PC-9 (cell line): ENCODE results near the gene PTTG1IP. TPM values are rescaled to one million over a fixed set of nuclear protein-coding genes. Genes with fewer than 3 reads are reported as not detected.

Source experiments
- BruUV-seq: library from RNA; stranded (reverse); fragments of 400-500 nt; replicated peaks from 2 replicates; lab custom pipeline; 2021; lab: Mats Ljungman, UMichigan
- CTCF ChIA-PET: fragments of 300-600 bp; sonication (Branson Sonifier 250); formaldehyde crosslinking; loops from one replicate; lab custom pipeline; 2022; ENCODE audit warnings: antibody characterized with exemption; lab: Charles Lee
- POLR2A ChIA-PET: fragments of 300-600 bp; sonication (Branson Sonifier 250); formaldehyde crosslinking; loops from one replicate; lab custom pipeline; 2022; ENCODE audit warnings: antibody characterized with exemption; ENCODE audit not compliant: unreplicated experiment; lab: Charles Lee
- DNase-seq, 2 experiments: peaks; one replicate each; pipeline versions ENCODE4 v3.0.0 to v3.0.0-alpha.2; 2015 to 2022; ENCODE audit warnings: mixed read lengths in 1 of 2
- H2AFZ ChIP-seq: fragments of 200-600 bp; sonication (generic); 2 replicates; pipeline ENCODE4 v1.8.1; 2017; ENCODE audit warnings: antibody characterized with exemption
- H3F3A ChIP-seq: fragments of 200-600 bp; sonication (generic); 2 replicates; pipeline ENCODE4 v1.8.1; 2017; ENCODE audit warnings: antibody characterized with exemption, mild to moderate bottlenecking, low read depth; ENCODE audit not compliant: insufficient read depth
- H3K27ac ChIP-seq: fragments of 200-600 bp; sonication (generic); 2 replicates; pipeline ENCODE4 v1.6.1; 2016; ENCODE audit warnings: mixed run types
- H3K27me3 ChIP-seq: fragments of 200-600 bp; sonication (generic); 2 replicates; pipeline ENCODE4 v1.6.1; 2016; ENCODE audit warnings: low read depth, mixed run types; ENCODE audit not compliant: insufficient read depth
- H3K36me3 ChIP-seq: fragments of 200-600 bp; sonication (generic); 2 replicates; pipeline ENCODE4 v1.6.1; 2016; ENCODE audit warnings: low read depth, mixed run types
- H3K4me1 ChIP-seq: fragments of 200-600 bp; sonication (generic); replicated peaks from 2 replicates; pipeline ENCODE4 v1.6.1; 2016; ENCODE audit warnings: mixed run types; ENCODE audit not compliant: insufficient read depth
- H3K4me2 ChIP-seq: fragments of 200-600 bp; sonication (generic); 2 replicates; pipeline ENCODE4 v1.6.1; 2017; ENCODE audit warnings: mixed run types
- H3K4me3 ChIP-seq: fragments of 200-600 bp; sonication (generic); 2 replicates; pipeline ENCODE4 v1.6.1; 2016; ENCODE audit warnings: mixed run types
- H3K79me2 ChIP-seq: fragments of 200-600 bp; sonication (generic); 2 replicates; pipeline ENCODE4 v1.6.1; 2017; ENCODE audit warnings: low read depth, mixed run types
- H3K9me2 ChIP-seq: fragments of 200-600 bp; sonication (generic); 2 replicates; pipeline ENCODE4 v1.8.1; 2017; ENCODE audit warnings: mild to moderate bottlenecking; ENCODE audit not compliant: insufficient read depth
- H3K9me3 ChIP-seq: fragments of 200-600 bp; sonication (generic); 2 replicates; pipeline ENCODE4 v1.8.1; 2016; ENCODE audit warnings: low read depth; ENCODE audit not compliant: insufficient read depth
- H4K20me1 ChIP-seq: fragments of 200-600 bp; sonication (generic); 2 replicates; pipeline ENCODE4 v1.8.1; 2017; ENCODE audit not compliant: insufficient read depth
- CTCF ChIP-seq: fragments of 200-600 bp; sonication (generic); conservative IDR thresholded peaks from 2 replicates; pipeline ENCODE4 v1.6.1; 2017; ENCODE audit warnings: mixed run types, antibody characterized with exemption, mild to moderate bottlenecking, moderate library complexity
- EZH2 ChIP-seq: fragments of 200-600 bp; sonication (generic); IDR thresholded peaks from 2 replicates; pipeline ENCODE4 v1.8.0; 2017; ENCODE audit warnings: antibody characterized with exemption, low read depth
- intact Hi-C: fragments of 100-400 bp; cut with micrococcal nuclease; formaldehyde crosslinking; loops from one replicate; pipeline ENCODE4 v1.10.0; 2022; ENCODE audit not compliant: unreplicated experiment
- total RNA-seq: library from RNA; stranded (reverse); gene quantifications from 2 replicates; pipeline ENCODE4 v1.2.3, GENCODE V29; 2021

PTTG1IP gene
- total RNA-seq, 1 experiment from 2014 or later, result 174 TPM

GRCh38 chr21:44896561-44897286 is 23.2 kb upstream of the PTTG1IP start:
- Histone ChIP-seq H3K9me3 (no peaks in the 10 kb centered on the region), H3K4me2 (no peak overlapping the region), H3K27ac (no peak overlapping the region), H3K27me3 (no peaks in the 10 kb centered on the region), H3K4me3 (no peak overlapping the region), H2AFZ (no peak overlapping the region), H3K79me2 (no peaks in the 10 kb centered on the region), H4K20me1 (no peaks in the 10 kb centered on the region), H3K36me3 (no peaks in the 10 kb centered on the region), H3F3A (peaks cover 5% of the 10 kb centered on the region), H3K9me2 (no peaks in the 10 kb centered on the region), H3K4me1 (no peaks in the 10 kb centered on the region)
- ChIA-PET CTCF (no interaction called here), POLR2A (no interaction called here)
- no peak for DNase-seq
- intact Hi-C loops, result no loop called here
- TF ChIP-seq CTCF (no peak), EZH2 (no peak)
- BruUV-seq, result no TSS peak

DNA sequence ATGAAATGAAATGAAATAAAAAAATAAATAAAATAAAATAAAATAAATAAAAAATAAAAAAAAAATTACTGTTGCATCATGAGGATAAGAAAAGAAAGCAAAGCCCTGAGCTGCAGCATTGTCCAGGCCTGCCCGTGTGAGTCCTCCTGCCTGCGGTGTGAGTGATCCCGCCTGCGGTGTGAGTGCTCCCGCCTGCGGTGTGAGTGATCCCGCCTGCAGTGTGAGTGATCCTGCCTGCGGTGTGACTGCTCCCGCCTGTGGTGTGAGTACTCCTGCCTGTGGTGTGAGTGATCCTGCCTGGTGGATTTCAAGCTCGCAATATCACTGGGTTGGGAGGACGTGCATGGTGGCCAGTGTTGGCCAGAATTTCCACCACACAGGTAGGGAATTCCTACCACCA is 22.4 kb upstream of the PTTG1IP start:
- intact Hi-C loops, result no loop called here
- Histone ChIP-seq H3K9me2 (no peaks in the 10 kb centered on the region), H2AFZ (no peak overlapping the region), H4K20me1 (no peaks in the 10 kb centered on the region), H3K9me3 (no peaks in the 10 kb centered on the region), H3F3A (peaks cover 4% of the 10 kb centered on the region), H3K27ac (no peak overlapping the region), H3K4me2 (no peak overlapping the region), H3K27me3 (no peaks in the 10 kb centered on the region), H3K4me3 (no peak overlapping the region), H3K36me3 (no peaks in the 10 kb centered on the region), H3K79me2 (no peaks in the 10 kb centered on the region), H3K4me1 (no peaks in the 10 kb centered on the region)
- BruUV-seq, result no TSS peak
- TF ChIP-seq CTCF, result no peak
- TF ChIP-seq EZH2, result no peak
- POLR2A ChIA-PET, result no interaction called here
- CTCF ChIA-PET, result no interaction called here
- no peak for DNase-seq

DNA sequence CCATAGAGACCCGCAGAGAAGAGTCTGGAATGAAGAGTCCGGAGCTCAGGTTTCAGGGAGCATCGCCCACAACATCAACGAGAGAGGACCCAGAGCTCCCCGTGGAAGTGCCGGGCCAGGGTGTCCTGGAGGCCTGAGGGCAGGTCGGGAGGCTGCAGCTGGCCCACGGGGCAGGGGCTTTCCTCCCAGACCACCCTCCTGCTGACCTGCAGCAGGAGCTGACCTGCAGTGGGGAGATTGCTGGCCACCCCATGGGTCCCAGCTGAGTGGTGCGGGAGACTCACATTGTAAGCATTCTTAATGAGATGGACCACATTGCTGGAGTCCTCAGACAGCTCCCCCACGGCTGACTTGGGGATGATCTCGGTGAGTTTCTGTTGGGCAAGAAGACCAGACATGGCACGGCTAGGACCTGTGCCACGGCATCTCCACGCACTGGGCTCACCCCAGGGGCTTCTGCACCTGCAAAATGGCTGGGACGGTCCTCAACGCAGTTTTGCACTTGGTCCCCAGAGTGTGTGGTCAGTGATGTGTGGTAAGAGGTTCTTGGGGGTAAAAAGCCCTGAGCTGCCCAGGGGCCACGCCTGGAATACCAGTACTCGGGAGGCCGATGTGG is 21.3 kb upstream of the PTTG1IP start:
- Histone ChIP-seq H3K36me3 (no peaks in the 10 kb centered on the region), H3K27me3 (no peaks in the 10 kb centered on the region), H3K27ac (no peak overlapping the region), H3K4me1 (no peaks in the 10 kb centered on the region), H3K79me2 (no peaks in the 10 kb centered on the region), H3K9me2 (no peaks in the 10 kb centered on the region), H3F3A (peaks cover 4% of the 10 kb centered on the region), H3K4me3 (no peak overlapping the region), H4K20me1 (no peaks in the 10 kb centered on the region), H3K4me2 (no peak overlapping the region), H2AFZ (no peak overlapping the region), H3K9me3 (no peaks in the 10 kb centered on the region)
- no TSS peak for BruUV-seq
- DNase-seq, result no peak
- CTCF ChIA-PET, result no interaction called here
- POLR2A ChIA-PET, result no interaction called here
- intact Hi-C loops, result no loop called here
- TF ChIP-seq CTCF (no peak), EZH2 (no peak)
